ENCODE measurements around the gene CEP295NL.

DNA sequence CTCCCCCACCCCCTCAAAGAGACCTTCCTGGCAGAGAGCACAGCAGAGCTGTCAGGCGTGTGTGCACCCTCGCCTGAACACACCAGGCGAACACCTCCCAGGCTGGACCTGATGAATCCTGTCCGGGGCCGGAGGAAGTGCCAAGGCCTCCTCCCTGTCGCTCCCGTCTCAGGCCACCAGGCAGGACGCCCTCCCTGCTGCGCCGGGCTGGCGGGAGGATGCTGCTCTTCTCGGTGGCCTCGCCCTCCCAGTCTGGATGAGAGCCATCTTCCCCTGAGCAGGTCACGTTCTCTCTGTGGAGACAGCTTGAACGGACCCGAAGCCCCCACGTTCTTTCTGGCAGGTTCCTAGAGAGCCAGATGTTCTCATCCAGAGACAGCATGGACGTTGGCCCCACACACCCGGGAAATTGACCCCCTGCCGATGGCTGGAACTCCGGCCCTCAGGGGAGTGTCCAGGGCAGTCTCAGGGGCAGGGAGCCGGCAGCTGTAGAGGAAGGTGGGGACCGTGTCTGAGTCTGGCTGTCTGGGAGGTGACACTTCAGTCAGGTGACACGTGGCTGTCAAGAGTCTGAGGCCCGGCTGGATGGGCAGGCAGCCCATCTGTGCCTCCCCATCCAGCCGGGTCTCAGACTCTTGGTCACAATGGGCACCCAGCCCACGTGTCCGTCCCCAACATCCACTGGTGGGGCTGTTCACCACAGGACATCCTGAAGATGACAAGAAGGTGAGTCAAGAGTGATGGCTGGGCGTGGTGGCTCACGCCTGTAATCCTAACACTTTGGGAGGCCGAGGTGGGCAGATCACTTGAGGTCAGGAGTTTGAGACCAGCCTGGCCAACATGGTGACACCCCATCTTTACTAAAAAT is 27.1 kb upstream of the CEP295NL start:
- TF ChIP-seq, protein P1, sequence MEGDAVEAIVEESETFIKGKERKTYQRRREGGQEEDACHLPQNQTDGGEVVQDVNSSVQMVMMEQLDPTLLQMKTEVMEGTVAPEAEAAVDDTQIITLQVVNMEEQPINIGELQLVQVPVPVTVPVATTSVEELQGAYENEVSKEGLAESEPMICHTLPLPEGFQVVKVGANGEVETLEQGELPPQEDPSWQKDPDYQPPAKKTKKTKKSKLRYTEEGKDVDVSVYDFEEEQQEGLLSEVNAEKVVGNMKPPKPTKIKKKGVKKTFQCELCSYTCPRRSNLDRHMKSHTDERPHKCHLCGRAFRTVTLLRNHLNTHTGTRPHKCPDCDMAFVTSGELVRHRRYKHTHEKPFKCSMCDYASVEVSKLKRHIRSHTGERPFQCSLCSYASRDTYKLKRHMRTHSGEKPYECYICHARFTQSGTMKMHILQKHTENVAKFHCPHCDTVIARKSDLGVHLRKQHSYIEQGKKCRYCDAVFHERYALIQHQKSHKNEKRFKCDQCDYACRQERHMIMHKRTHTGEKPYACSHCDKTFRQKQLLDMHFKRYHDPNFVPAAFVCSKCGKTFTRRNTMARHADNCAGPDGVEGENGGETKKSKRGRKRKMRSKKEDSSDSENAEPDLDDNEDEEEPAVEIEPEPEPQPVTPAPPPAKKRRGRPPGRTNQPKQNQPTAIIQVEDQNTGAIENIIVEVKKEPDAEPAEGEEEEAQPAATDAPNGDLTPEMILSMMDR (IDR thresholded peaks at IDR 0.05): no peak
- TF ChIP-seq POLR2A (IDR thresholded peaks at IDR 0.05): no peak

All from Peyer's patch (tissue), 4 donors.